ENCODE results near the gene VSIG8.

The VSIG8 gene

GRCh38 chr1:159828581-159829272 is 33.7 kb downstream of the VSIG8 start:
- no peak for DNase-seq

GRCh38 chr1:159828176-159828575 is 34.3 kb downstream of the VSIG8 start:
- no peak for DNase-seq

- no peak for DNase-seq
Measured at GRCh38 chr1:159827549-159827948, 34.9 kb downstream of the VSIG8 start.

- no peak for DNase-seq
Measured at GRCh38 chr1:159827102-159827490, 35.4 kb downstream of the VSIG8 start.

GRCh38 chr1:159826441-159827101 is 35.9 kb downstream of the VSIG8 start, which contains the start of gene SLAMF8:
Gene SLAMF8 (plus strand): TSS chr1:159826873. CDS start chr1:159826899, 26 bp downstream.
- no peak for DNase-seq

- no peak for DNase-seq
Measured at GRCh38 chr1:159825564-159825963, 36.9 kb downstream of the VSIG8 start.

- DNase-seq: no peak
Measured at GRCh38 chr1:159823406-159823805, 39.1 kb downstream of the VSIG8 start.

GRCh38 chr1:159821171-159821867 is 41.1 kb downstream of the VSIG8 start:
- DNase-seq: no peak

- no peak for DNase-seq
Measured at GRCh38 chr1:159817276-159818041, 45.0 kb downstream of the VSIG8 start.

GRCh38 chr1:159815926-159816325 is 46.5 kb downstream of the VSIG8 start:
- DNase-seq: no peak

GRCh38 chr1:159804924-159805323 is 57.5 kb downstream of the VSIG8 start:
- DNase-seq: no peak
